Retinal pigment epithelial cell (primary cell): ENCODE measurements around the gene FFAR1.

Source experiments
- DNase-seq: peaks from one replicate; pipeline ENCODE4 v3.0.0-alpha.2; 2010; ENCODE audit warnings: low read depth
- H3K4me3 ChIP-seq: 2 replicates; pipeline ENCODE4 v1.5.1; 2011; ENCODE audit warnings: mild to moderate bottlenecking, low read length, control low read depth, moderate library complexity
- CTCF ChIP-seq: conservative IDR thresholded peaks from 2 replicates; pipeline ENCODE4 v1.5.1; 2011; ENCODE audit warnings: low read depth, low read length, control low read depth, inconsistent platforms

Gene FFAR1

GRCh38 chr19:35347171-35347929, at the start of gene FFAR1:
FFAR1 (plus strand) TSS chr19:35347902; CDS start chr19:35351552, 3,650 bp downstream.
- TF ChIP-seq CTCF = no peak
- no peak within 1 kb of the TSS for H3K4me3 ChIP-seq
- DNase-seq = no peak

- no peak overlapping the region for H3K4me3 ChIP-seq
- no peak for TF ChIP-seq CTCF
- no peak for DNase-seq
Observed at GRCh38 chr19:35297922-35298321, 49.8 kb upstream of the FFAR1 start.

- TF ChIP-seq CTCF = no peak
- DNase-seq = no peak
Observed at GRCh38 chr19:35298561-35298972, 49.1 kb upstream of the FFAR1 start.

GRCh38 chr19:35299523-35300338, 48.0 kb upstream of the FFAR1 start:
- no peak overlapping the region for H3K4me3 ChIP-seq
- TF ChIP-seq CTCF = no peak
- no peak for DNase-seq

More at GRCh38 chr19:35298561-35298972, 49.1 kb upstream of the FFAR1 start:
- H3K4me3 ChIP-seq = no peak overlapping the region

GRCh38 chr19:35300339-35300649, 47.4 kb upstream of the FFAR1 start:
- no peak for TF ChIP-seq CTCF
- H3K4me3 ChIP-seq = no peak overlapping the region
- no peak for DNase-seq

GRCh38 chr19:35301961-35302360, 45.7 kb upstream of the FFAR1 start:
- DNase-seq = no peak
- H3K4me3 ChIP-seq = no peak overlapping the region
- no peak for TF ChIP-seq CTCF

- no peak for TF ChIP-seq CTCF
- no peak overlapping the region for H3K4me3 ChIP-seq
Observed at GRCh38 chr19:35302446-35302845, 45.3 kb upstream of the FFAR1 start.

More at GRCh38 chr19:35302446-35302845, 45.3 kb upstream of the FFAR1 start:
- no peak for DNase-seq
